HG02943 (cell line): Measurements from ENCODE around the gene STXBP2.

Source experiments
- ATAC-seq: cut with Tn5 transposase; IDR thresholded peaks from one replicate; pipeline ENCODE4 v1.9.1; 2021; ENCODE audit warnings: mild to moderate bottlenecking, low read depth, moderate library complexity; ENCODE audit not compliant: unreplicated experiment

STXBP2 gene

GRCh38 chr19:7612282-7613274 lies 24.3 kb upstream of the STXBP2 start:
- ATAC-seq, result no peak

GRCh38 chr19:7614859-7615741 lies 21.8 kb upstream of the STXBP2 start:
- no peak for ATAC-seq

GRCh38 chr19:7617172-7617571 lies 19.7 kb upstream of the STXBP2 start:
- no peak for ATAC-seq

GRCh38 chr19:7617735-7618134 lies 19.2 kb upstream of the STXBP2 start:
- no peak for ATAC-seq

- ATAC-seq, result no peak
Observed at GRCh38 chr19:7618348-7618747, 18.6 kb upstream of the STXBP2 start.

GRCh38 chr19:7618771-7619510 lies 18.0 kb upstream of the STXBP2 start:
- no peak for ATAC-seq

- no peak for ATAC-seq
Observed at GRCh38 chr19:7619671-7620441, 17.1 kb upstream of the STXBP2 start.

GRCh38 chr19:7620442-7621412 lies 16.2 kb upstream of the STXBP2 start:
- ATAC-seq, result no peak

GRCh38 chr19:7622933-7623685 lies 13.8 kb upstream of the STXBP2 start:
- ATAC-seq, result no peak

- ATAC-seq, result no peak
Observed at GRCh38 chr19:7623725-7624603, 12.9 kb upstream of the STXBP2 start.

GRCh38 chr19:7624810-7625209 lies 12.1 kb upstream of the STXBP2 start:
- no peak for ATAC-seq

GRCh38 chr19:7625763-7626372 lies 11.0 kb upstream of the STXBP2 start:
- ATAC-seq, result no peak

GRCh38 chr19:7627166-7627565 lies 9.7 kb upstream of the STXBP2 start:
- ATAC-seq, result no peak

- no peak for ATAC-seq
Observed at GRCh38 chr19:7628589-7629311, 8.2 kb upstream of the STXBP2 start.

- ATAC-seq, result peak; percentile 91
Observed at GRCh38 chr19:7629347-7630054, 7.4 kb upstream of the STXBP2 start, which contains the start of the genes PET100 and XAB2. Gene PET100 (plus strand): TSS chr19:7629793. CDS start chr19:7629834, 41 bp downstream. Gene XAB2 (minus strand): TSS chr19:7629545. CDS start chr19:7629527, 18 bp downstream.
